ENCODE results near the gene KRTAP10-8. TPM values are rescaled to one million over a fixed set of nuclear protein-coding genes. Genes with fewer than 3 reads are reported as not detected.

Gene KRTAP10-8
- total and polyA plus RNA-seq, 4 donors = not detected

Other genes starting within 250 kb of the KRTAP10-8 start
- 1 to 10 TPM; 1.6 to 5.3 TPM for gene LRRC3, start 156.6 kb upstream of the KRTAP10-8 start, total RNA-seq
- gene LRRC3, start 156.6 kb upstream of the KRTAP10-8 start, polyA plus RNA-seq = 1 to 10 TPM in 1 of 2 donors, under 1 TPM in 1; 0.63 to 1.5 TPM
- gene KRTAP10-1, start 71.9 kb upstream of the KRTAP10-8 start, total RNA-seq = not detected
- not detected for gene KRTAP10-1, start 71.9 kb upstream of the KRTAP10-8 start, polyA plus RNA-seq
- not detected for gene KRTAP10-2, start 60.6 kb upstream of the KRTAP10-8 start, total RNA-seq
- not detected for gene KRTAP10-2, start 60.6 kb upstream of the KRTAP10-8 start, polyA plus RNA-seq
- gene KRTAP10-3, start 53.3 kb upstream of the KRTAP10-8 start, total RNA-seq = not detected
- not detected for gene KRTAP10-3, start 53.3 kb upstream of the KRTAP10-8 start, polyA plus RNA-seq
- not detected for gene KRTAP10-4, start 38.4 kb upstream of the KRTAP10-8 start, total RNA-seq
- gene KRTAP10-4, start 38.4 kb upstream of the KRTAP10-8 start, polyA plus RNA-seq = not detected
- gene KRTAP10-5, start 31.5 kb upstream of the KRTAP10-8 start, total RNA-seq = not detected
- not detected for gene KRTAP10-5, start 31.5 kb upstream of the KRTAP10-8 start, polyA plus RNA-seq
- gene KRTAP10-6, start 19.6 kb upstream of the KRTAP10-8 start, total RNA-seq = not detected
- not detected for gene KRTAP10-6, start 19.6 kb upstream of the KRTAP10-8 start, polyA plus RNA-seq
- not detected for gene KRTAP10-7, start 11.5 kb upstream of the KRTAP10-8 start, total RNA-seq
- gene KRTAP10-7, start 11.5 kb upstream of the KRTAP10-8 start, polyA plus RNA-seq = not detected
- not detected for gene KRTAP10-9, start 15.0 kb downstream of the KRTAP10-8 start, total RNA-seq
- gene KRTAP10-9, start 15.0 kb downstream of the KRTAP10-8 start, polyA plus RNA-seq = not detected
- not detected for gene KRTAP10-10, start 25.3 kb downstream of the KRTAP10-8 start, total RNA-seq
- not detected for gene KRTAP10-10, start 25.3 kb downstream of the KRTAP10-8 start, polyA plus RNA-seq
- not detected for gene KRTAP10-11, start 34.3 kb downstream of the KRTAP10-8 start, total RNA-seq
- gene KRTAP10-11, start 34.3 kb downstream of the KRTAP10-8 start, polyA plus RNA-seq = not detected
- not detected for gene KRTAP12-4, start 42.6 kb downstream of the KRTAP10-8 start, total RNA-seq
- gene KRTAP12-4, start 42.6 kb downstream of the KRTAP10-8 start, polyA plus RNA-seq = not detected
- not detected for gene KRTAP12-3, start 45.9 kb downstream of the KRTAP10-8 start, total RNA-seq
- not detected for gene KRTAP12-3, start 45.9 kb downstream of the KRTAP10-8 start, polyA plus RNA-seq
- gene KRTAP12-2, start 54.8 kb downstream of the KRTAP10-8 start, total RNA-seq = not detected
- not detected for gene KRTAP12-2, start 54.8 kb downstream of the KRTAP10-8 start, polyA plus RNA-seq
- not detected for gene KRTAP12-1, start 70.1 kb downstream of the KRTAP10-8 start, total RNA-seq
- gene KRTAP12-1, start 70.1 kb downstream of the KRTAP10-8 start, polyA plus RNA-seq = not detected
- gene KRTAP10-12, start 85.1 kb downstream of the KRTAP10-8 start, total RNA-seq = not detected
- not detected for gene KRTAP10-12, start 85.1 kb downstream of the KRTAP10-8 start, polyA plus RNA-seq
- not detected for gene TSPEAR, start 99.5 kb downstream of the KRTAP10-8 start, total RNA-seq
- not detected for gene TSPEAR, start 99.5 kb downstream of the KRTAP10-8 start, polyA plus RNA-seq
- gene UBE2G2, start 189.7 kb downstream of the KRTAP10-8 start, total RNA-seq = 10 to 100 TPM; 79.5 to 83.6 TPM
- 10 to 100 TPM; 46.8 to 60.0 TPM for gene UBE2G2, start 189.7 kb downstream of the KRTAP10-8 start, polyA plus RNA-seq
- 10 to 100 TPM; 63.2 to 68.9 TPM for gene SUMO3, start 206.0 kb downstream of the KRTAP10-8 start, total RNA-seq
- 10 to 100 TPM; 35.7 to 88.0 TPM for gene SUMO3, start 206.0 kb downstream of the KRTAP10-8 start, polyA plus RNA-seq